HUES48 (cell line): ENCODE results near the gene MPND.

Experiments
- H3K27ac ChIP-seq: one replicate; pipeline ENCODE4 v1.7.0; 2013; ENCODE audit warnings: low read depth, low read length, inconsistent platforms
- H3K27me3 ChIP-seq: 2 replicates; pipeline ENCODE4 v1.6.1; 2013; ENCODE audit warnings: mild to moderate bottlenecking, low read length; ENCODE audit not compliant: control insufficient read depth, insufficient read depth
- H3K36me3 ChIP-seq: 2 replicates; pipeline ENCODE4 v1.6.1; 2013; ENCODE audit warnings: low read length; ENCODE audit not compliant: control insufficient read depth, insufficient read depth
- H3K4me1 ChIP-seq: 2 replicates; pipeline ENCODE4 v1.6.1; 2013; ENCODE audit warnings: mild to moderate bottlenecking, low read length; ENCODE audit not compliant: control insufficient read depth, insufficient read depth
- H3K4me3 ChIP-seq: 2 replicates; pipeline ENCODE4 v1.5.1; 2013; ENCODE audit warnings: mild to moderate bottlenecking, low read depth, low read length
- H3K9ac ChIP-seq: 2 replicates; pipeline ENCODE4 v1.6.1; 2013; ENCODE audit warnings: mild to moderate bottlenecking, low read depth, low read length, moderate library complexity
- H3K9me3 ChIP-seq: 2 replicates; pipeline ENCODE4 v1.6.1; 2013; ENCODE audit warnings: low read length; ENCODE audit not compliant: control insufficient read depth, insufficient read depth

Gene MPND

GRCh38 chr19:4343370-4344307 lies at the start of gene MPND:
Gene MPND (plus strand): TSS chr19:4343562. CDS start chr19:4343594, 32 bp downstream.
- no peaks in the 10 kb centered on the region for H3K27me3 ChIP-seq
- H3K36me3 ChIP-seq = peaks cover 16% of the 10 kb centered on the region
- peak within 1 kb of the TSS; percentile 80 for H3K4me3 ChIP-seq
- H3K27ac ChIP-seq = peak within 1 kb of the TSS; percentile 99
- H3K9ac ChIP-seq = peak within 1 kb of the TSS; percentile 88
- no peaks in the 10 kb centered on the region for H3K9me3 ChIP-seq
- H3K4me1 ChIP-seq = peaks cover 4% of the 10 kb centered on the region; the same call in 1 of the 2 replicates

GRCh38 chr19:4294389-4294788 lies 49.0 kb upstream of the MPND start:
- Histone ChIP-seq H3K4me3 (no peak overlapping the region), H3K36me3 (no peaks in the 10 kb centered on the region), H3K27ac (no peak overlapping the region), H3K9me3 (no peaks in the 10 kb centered on the region), H3K27me3 (no peaks in the 10 kb centered on the region), H3K4me1 (no peaks in the 10 kb centered on the region), H3K9ac (no peak overlapping the region)

- Histone ChIP-seq H3K9ac (no peak overlapping the region), H3K27me3 (no peaks in the 10 kb centered on the region), H3K27ac (no peak overlapping the region), H3K4me3 (no peak overlapping the region), H3K4me1 (no peaks in the 10 kb centered on the region), H3K36me3 (no peaks in the 10 kb centered on the region), H3K9me3 (no peaks in the 10 kb centered on the region)
Observed at GRCh38 chr19:4295972-4296771, 47.2 kb upstream of the MPND start.

- H3K4me1 ChIP-seq = no peaks in the 10 kb centered on the region
- no peaks in the 10 kb centered on the region for H3K36me3 ChIP-seq
- no peak overlapping the region for H3K9ac ChIP-seq
- H3K4me3 ChIP-seq = no peak overlapping the region
- no peak overlapping the region for H3K27ac ChIP-seq
- no peaks in the 10 kb centered on the region for H3K9me3 ChIP-seq
- no peaks in the 10 kb centered on the region for H3K27me3 ChIP-seq
Observed at GRCh38 chr19:4297901-4298809, 45.2 kb upstream of the MPND start.

- no peaks in the 10 kb centered on the region for H3K27me3 ChIP-seq
- H3K4me3 ChIP-seq = no peak overlapping the region
- H3K9ac ChIP-seq = no peak overlapping the region
- no peaks in the 10 kb centered on the region for H3K36me3 ChIP-seq
- H3K27ac ChIP-seq = no peak overlapping the region
- no peaks in the 10 kb centered on the region for H3K9me3 ChIP-seq
- H3K4me1 ChIP-seq = peaks cover 1% of the 10 kb centered on the region; the same call in 1 of the 2 replicates
Observed at GRCh38 chr19:4298810-4299550, 44.4 kb upstream of the MPND start.

GRCh38 chr19:4300589-4300988 lies 42.8 kb upstream of the MPND start:
- Histone ChIP-seq H3K4me1 (peaks cover 5% of the 10 kb centered on the region; the same call in 1 of the 2 replicates), H3K27me3 (no peaks in the 10 kb centered on the region), H3K27ac (no peak overlapping the region)

GRCh38 chr19:4301590-4302242 lies 41.6 kb upstream of the MPND start:
- no peak overlapping the region for H3K9ac ChIP-seq
- H3K27me3 ChIP-seq = no peaks in the 10 kb centered on the region
- peaks cover 7% of the 10 kb centered on the region for H3K36me3 ChIP-seq
- H3K4me1 ChIP-seq = peaks cover 5% of the 10 kb centered on the region; the same call in 1 of the 2 replicates
- H3K27ac ChIP-seq = peak overlapping the region; percentile 22
- H3K4me3 ChIP-seq = no peak overlapping the region
- H3K9me3 ChIP-seq = no peaks in the 10 kb centered on the region

More at GRCh38 chr19:4300589-4300988, 42.8 kb upstream of the MPND start:
- Histone ChIP-seq H3K9ac (no peak overlapping the region), H3K36me3 (no peaks in the 10 kb centered on the region), H3K4me3 (no peak overlapping the region), H3K9me3 (no peaks in the 10 kb centered on the region)

- Histone ChIP-seq H3K4me3 (no peak within 1 kb of the TSS), H3K9ac (no peak within 1 kb of the TSS), H3K27me3 (no peaks in the 10 kb centered on the region), H3K4me1 (peaks cover 5% of the 10 kb centered on the region; the same call in 1 of the 2 replicates), H3K27ac (peak within 1 kb of the TSS; percentile 22), H3K9me3 (no peaks in the 10 kb centered on the region), H3K36me3 (peaks cover 9% of the 10 kb centered on the region)
Observed at GRCh38 chr19:4302243-4302640, 41.1 kb upstream of the MPND start, which contains the start of gene TMIGD2. Gene TMIGD2 (minus strand): TSS chr19:4302389. CDS start chr19:4302385, 4 bp downstream.

- Histone ChIP-seq H3K36me3 (peaks cover 15% of the 10 kb centered on the region), H3K9ac (no peak overlapping the region), H3K27me3 (no peaks in the 10 kb centered on the region), H3K9me3 (no peaks in the 10 kb centered on the region), H3K4me1 (peaks cover 5% of the 10 kb centered on the region; the same call in 1 of the 2 replicates), H3K27ac (no peak overlapping the region), H3K4me3 (peak overlapping the region; percentile 54; the same call in 1 of the 2 replicates)
Observed at GRCh38 chr19:4303819-4304537, 39.4 kb upstream of the MPND start.
